ENCODE data around the gene SLF2.

SLF2 gene

DNA sequence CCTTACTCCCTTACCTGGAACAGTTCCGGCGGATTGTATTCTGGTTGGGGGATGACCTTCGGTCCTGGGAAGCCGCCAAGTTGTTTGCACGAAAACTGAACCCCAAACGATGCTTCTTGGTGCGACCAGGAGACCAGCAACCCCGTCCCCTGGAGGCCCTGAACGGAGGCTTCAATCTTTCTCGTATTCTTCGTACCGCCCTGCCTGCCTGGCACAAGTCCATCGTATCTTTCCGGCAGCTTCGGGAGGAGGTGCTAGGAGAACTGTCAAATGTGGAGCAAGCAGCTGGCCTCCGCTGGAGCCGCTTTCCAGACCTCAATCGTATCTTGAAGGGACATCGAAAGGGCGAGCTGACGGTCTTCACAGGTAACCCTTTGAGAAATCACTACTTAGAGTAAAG lies 76.3 kb downstream of the SLF2 start:
- no peak overlapping the region for H3K4me3 ChIP-seq (ENCODE audit: low read depth, low read length)
- DNase-seq (ENCODE audit: low read depth), result no peak
- TF ChIP-seq, protein P1, sequence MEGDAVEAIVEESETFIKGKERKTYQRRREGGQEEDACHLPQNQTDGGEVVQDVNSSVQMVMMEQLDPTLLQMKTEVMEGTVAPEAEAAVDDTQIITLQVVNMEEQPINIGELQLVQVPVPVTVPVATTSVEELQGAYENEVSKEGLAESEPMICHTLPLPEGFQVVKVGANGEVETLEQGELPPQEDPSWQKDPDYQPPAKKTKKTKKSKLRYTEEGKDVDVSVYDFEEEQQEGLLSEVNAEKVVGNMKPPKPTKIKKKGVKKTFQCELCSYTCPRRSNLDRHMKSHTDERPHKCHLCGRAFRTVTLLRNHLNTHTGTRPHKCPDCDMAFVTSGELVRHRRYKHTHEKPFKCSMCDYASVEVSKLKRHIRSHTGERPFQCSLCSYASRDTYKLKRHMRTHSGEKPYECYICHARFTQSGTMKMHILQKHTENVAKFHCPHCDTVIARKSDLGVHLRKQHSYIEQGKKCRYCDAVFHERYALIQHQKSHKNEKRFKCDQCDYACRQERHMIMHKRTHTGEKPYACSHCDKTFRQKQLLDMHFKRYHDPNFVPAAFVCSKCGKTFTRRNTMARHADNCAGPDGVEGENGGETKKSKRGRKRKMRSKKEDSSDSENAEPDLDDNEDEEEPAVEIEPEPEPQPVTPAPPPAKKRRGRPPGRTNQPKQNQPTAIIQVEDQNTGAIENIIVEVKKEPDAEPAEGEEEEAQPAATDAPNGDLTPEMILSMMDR (IDR thresholded peaks at IDR 0.05; ENCODE audit: insufficient read depth, low read depth, low read length, missing control alignments), result no peak

DNA sequence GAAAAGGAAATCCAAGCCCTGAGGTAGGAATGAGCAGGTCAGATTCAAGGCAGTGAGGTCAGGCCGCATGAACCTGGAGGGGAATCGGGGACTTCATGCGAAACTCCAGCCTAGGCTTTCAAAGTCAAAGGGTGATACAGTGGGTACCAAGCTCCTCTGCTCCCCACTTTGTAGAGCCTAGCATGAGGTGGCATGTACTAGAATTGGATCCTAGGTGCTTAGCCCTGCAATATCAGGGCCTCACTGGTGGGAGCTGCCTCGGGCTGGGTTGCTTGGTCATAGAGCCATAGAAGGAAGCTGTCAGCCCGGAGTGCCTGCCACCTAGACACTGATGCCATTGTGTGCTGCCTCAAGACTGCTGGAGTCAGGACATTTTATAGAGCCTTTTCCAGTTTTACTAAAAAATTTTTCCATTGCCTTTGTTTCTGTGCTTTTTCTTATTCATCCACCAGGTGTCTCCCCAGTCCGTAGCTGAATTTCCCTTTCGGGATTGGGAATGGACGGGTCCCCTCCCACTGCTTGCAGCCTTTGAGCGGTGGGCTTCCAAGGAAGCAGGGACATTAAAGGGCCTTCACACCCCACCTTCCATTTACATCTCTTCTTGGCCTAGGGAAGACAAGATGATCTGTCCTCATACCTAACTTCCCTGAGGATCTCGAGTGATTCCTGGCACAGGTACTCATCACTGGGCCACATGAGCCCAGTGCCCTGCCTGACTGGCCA lies 81.4 kb downstream of the SLF2 start:
- no peak for DNase-seq (ENCODE audit: low read depth)
- TF ChIP-seq, protein P1 (IDR thresholded peaks at IDR 0.05; ENCODE audit: insufficient read depth, low read depth, low read length, missing control alignments), result peak; percentile 16
- no peak overlapping the region for H3K4me3 ChIP-seq (ENCODE audit: low read depth, low read length)

DNA sequence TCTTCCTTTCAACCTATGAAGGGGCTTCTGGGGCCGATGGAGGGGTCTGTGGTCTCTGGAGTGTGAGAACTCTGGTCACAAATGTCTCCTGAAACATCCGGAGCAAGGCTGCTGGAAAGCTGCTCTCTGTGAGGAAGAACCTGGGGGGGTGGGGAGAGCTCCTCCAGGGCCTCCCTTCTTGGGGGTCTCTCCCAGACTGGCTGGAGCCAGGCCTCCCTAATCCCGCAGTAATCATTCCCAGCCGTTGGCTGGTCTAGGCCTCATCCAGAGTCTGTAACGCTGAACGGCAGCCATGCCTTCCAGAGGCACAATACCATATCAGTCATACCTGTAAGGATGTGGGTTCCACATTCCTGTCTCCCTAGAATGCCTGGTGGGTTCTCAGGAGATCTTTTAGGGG lies 82.4 kb downstream of the SLF2 start:
- no peak for DNase-seq (ENCODE audit: low read depth)
- TF ChIP-seq, protein P1 (IDR thresholded peaks at IDR 0.05; ENCODE audit: insufficient read depth, low read depth, low read length, missing control alignments), result no peak
- no peak overlapping the region for H3K4me3 ChIP-seq (ENCODE audit: low read depth, low read length)

DNA sequence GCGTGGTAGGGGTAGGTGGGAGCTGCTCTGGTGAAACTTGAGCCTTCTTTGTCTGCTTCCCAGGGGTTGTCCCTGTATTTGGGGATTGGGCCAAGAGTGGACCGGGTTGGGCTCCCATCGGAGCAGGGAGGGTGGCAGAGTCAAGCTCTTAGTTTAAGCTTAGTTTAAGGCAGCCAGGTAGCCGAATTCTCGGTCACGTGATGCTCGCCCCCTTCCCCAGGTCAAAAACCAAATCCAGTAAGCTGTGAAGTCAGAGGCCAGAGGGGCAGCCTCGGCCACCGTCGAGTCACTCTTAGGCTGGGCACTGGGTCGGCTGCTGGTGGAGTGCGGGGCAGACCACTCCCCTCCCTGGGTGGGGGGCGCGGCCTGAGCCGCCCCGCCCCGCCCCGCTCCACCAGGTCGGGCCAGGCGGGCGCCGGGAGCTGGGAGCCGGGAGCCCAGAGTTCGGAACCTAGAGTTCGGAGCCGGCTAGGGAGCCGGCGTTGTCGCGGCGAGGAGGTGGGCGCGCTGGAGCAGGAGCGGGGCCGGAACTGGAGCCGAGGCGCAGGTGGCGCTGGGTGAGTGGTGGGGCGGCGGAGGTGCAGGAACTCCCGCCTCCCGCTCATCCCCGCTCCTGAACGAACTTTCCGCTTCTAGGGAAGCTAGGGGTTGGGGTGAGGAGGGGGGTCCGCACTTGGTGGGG lies 84.1 kb downstream of the SLF2 start:
- TF ChIP-seq, protein P1 (IDR thresholded peaks at IDR 0.05; ENCODE audit: insufficient read depth, low read depth, low read length, missing control alignments), result no peak
- DNase-seq (ENCODE audit: low read depth), result peak; percentile 46
- peak overlapping the region; percentile 81 for H3K4me3 ChIP-seq (ENCODE audit: low read depth, low read length)

DNA sequence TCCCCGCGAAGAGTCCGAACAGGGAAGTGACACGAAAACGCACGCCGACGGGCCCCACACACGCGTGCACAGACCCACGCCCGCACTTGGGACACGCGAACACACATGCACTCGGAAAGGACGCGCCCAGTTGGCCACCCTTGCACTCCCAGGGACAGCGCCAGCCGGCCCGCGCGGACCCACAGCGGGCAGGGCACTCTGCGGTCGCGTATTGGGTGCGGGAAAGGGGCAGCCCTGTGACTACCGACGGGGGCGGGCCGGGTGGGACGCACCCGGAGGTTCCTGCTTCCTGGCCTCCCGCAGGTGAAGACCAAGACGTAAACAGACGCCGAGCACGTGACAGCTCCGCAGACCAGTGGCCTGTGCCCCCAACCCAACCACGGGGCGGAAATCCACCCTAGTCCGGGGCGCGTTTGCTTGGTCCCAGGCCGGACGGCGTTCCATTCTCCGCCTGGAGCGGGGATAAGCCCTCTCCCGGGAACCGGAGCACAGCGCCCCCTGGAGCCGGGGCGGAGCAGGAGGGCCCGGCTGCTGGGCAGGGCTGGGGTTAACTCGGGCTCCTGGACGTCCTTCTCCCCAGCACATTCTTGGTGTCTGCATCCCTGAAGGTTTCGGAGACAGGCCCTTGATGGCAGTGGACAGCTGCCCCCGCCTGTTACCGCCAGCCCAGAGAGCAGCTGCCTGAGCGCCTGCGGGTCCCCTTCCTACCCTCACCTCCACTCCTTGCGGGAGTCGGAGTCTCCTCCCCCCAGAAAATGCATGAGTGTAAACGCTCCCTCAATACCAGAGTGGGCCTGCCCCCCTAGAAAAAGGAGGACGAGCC lies 84.8 kb downstream of the SLF2 start:
- DNase-seq (ENCODE audit: low read depth), result peak; percentile 82
- peak overlapping the region; percentile 81 for H3K4me3 ChIP-seq (ENCODE audit: low read depth, low read length)
- TF ChIP-seq, protein P1 (IDR thresholded peaks at IDR 0.05; ENCODE audit: insufficient read depth, low read depth, low read length, missing control alignments), result peak; percentile 93

DNA sequence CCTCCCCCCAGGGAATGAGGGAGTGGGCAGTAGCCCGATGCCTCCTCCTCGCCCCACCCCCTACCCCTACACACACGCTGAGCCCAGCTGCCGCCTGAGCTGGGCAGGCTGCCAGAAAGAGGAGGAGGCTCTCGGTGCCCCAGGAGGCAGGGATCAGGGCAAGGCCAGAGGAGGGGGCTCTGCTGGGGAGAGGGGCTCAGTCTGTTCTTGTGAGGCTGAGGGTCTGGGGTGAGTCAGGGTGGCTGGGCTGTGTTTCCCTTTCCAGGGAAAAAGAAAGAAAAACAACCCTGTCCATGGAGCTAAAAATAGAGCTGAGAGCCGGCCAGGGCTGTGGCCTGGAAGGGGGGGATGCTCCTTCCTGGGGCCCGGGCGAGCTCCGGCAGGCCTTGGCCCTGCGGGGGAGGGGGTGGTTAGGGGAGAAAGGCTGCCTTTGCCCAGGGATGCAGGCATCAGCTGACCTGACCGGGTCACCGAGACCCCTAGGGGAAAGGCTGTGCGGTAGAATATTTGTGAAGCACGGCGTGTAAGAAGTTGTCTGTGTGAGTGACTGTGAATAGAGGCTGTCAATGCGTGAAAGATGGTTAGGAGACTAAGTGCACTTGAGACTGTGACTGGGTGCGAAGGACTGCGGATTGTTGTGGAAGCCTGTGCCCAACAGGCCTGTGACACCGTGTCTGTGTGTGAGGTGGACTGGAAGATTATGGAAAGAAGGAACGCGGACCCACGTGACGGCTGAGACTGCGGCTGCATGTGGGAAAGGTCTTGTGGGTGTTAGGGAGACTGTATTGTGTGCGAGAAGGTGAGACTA lies 85.6 kb downstream of the SLF2 start:
- DNase-seq (ENCODE audit: low read depth), result peak; percentile 77
- H3K4me3 ChIP-seq (ENCODE audit: low read depth, low read length), result peak overlapping the region; percentile 81
- TF ChIP-seq, protein P1 (IDR thresholded peaks at IDR 0.05; ENCODE audit: insufficient read depth, low read depth, low read length, missing control alignments), result no peak

All from GM12865 (cell line).